Mesendoderm (in vitro differentiated cells): Measurements from ENCODE around the gene TSPAN18.

Experiments
- DNase-seq: peaks from one replicate; pipeline ENCODE4 v3.0.0; 2013
- H2AK5ac ChIP-seq: 2 replicates; pipeline ENCODE4 v1.6.1; 2013; ENCODE audit warnings: low read length, inconsistent platforms
- H2BK120ac ChIP-seq: 2 replicates; pipeline ENCODE4 v1.6.1; 2013; ENCODE audit warnings: low read depth, mild to moderate bottlenecking, low read length, moderate library complexity, mixed read lengths
- H2BK15ac ChIP-seq: replicated peaks from 2 replicates; pipeline ENCODE4 v1.6.1; 2013; ENCODE audit warnings: low read depth, mild to moderate bottlenecking, moderate library complexity
- H2BK5ac ChIP-seq: 2 replicates; pipeline ENCODE4 v1.6.1; 2013; ENCODE audit warnings: low read length, inconsistent platforms
- H3K18ac ChIP-seq: 2 replicates; pipeline ENCODE4 v1.6.1; 2013; ENCODE audit warnings: mild to moderate bottlenecking, low read length, mixed read lengths
- H3K23ac ChIP-seq: one replicate; pipeline ENCODE4 v1.6.1; 2013; ENCODE audit warnings: low read length
- H3K27ac ChIP-seq: 2 replicates; pipeline ENCODE4 v1.5.1; 2013; ENCODE audit warnings: low read depth, mild to moderate bottlenecking, inconsistent platforms, low read length, moderate library complexity
- H3K27me3 ChIP-seq: 2 replicates; pipeline ENCODE4 v1.6.1; 2013; ENCODE audit warnings: low read length, control low read depth, mild to moderate bottlenecking, inconsistent platforms; ENCODE audit not compliant: insufficient read depth, poor library complexity
- H3K36me3 ChIP-seq: 2 replicates; pipeline ENCODE4 v1.6.1; 2013; ENCODE audit warnings: low read length, inconsistent platforms; ENCODE audit not compliant: control insufficient read depth, insufficient read depth
- H3K4ac ChIP-seq: one replicate; pipeline ENCODE4 v1.6.1; 2013; ENCODE audit warnings: low read depth, mild to moderate bottlenecking, low read length, moderate library complexity
- H3K4me1 ChIP-seq: 2 replicates; pipeline ENCODE4 v1.6.1; 2013; ENCODE audit warnings: low read depth, low read length, inconsistent platforms; ENCODE audit not compliant: control insufficient read depth
- H3K4me2 ChIP-seq: 2 replicates; pipeline ENCODE4 v1.6.1; 2013; ENCODE audit warnings: low read length
- H3K4me3 ChIP-seq: 2 replicates; pipeline ENCODE4 v1.5.1; 2013; ENCODE audit warnings: mild to moderate bottlenecking, low read length
- H3K56ac ChIP-seq: one replicate; pipeline ENCODE4 v1.6.1; 2013; ENCODE audit warnings: low read length
- H3K79me1 ChIP-seq: 2 replicates; pipeline ENCODE4 v1.6.1; 2013; ENCODE audit warnings: low read length, inconsistent platforms
- H3K79me2 ChIP-seq: 2 replicates; pipeline ENCODE4 v1.6.1; 2013; ENCODE audit warnings: mild to moderate bottlenecking, low read length; ENCODE audit not compliant: control insufficient read depth, insufficient read depth
- H3K9ac ChIP-seq: 2 replicates; pipeline ENCODE4 v1.6.1; 2013; ENCODE audit warnings: low read length, inconsistent platforms
- H4K5ac ChIP-seq: one replicate; pipeline ENCODE4 v1.6.1; 2013; ENCODE audit warnings: low read length
- H4K8ac ChIP-seq: one replicate; pipeline ENCODE4 v1.6.1; 2013; ENCODE audit warnings: low read depth, mild to moderate bottlenecking, control low read depth, low read length, moderate library complexity
- WGBS: extraction: QIAGEN DNeasy Blood & Tissue Kit; methylation state at CpG from one replicate; pipeline ENCODE4 v1.1.7; 2013; ENCODE audit warnings: low lambda C conversion rate, missing lambda C conversion rate; ENCODE audit not compliant: insufficient coverage; ENCODE audit errors: extremely low coverage; 5-methylcytosine and 5-hydroxymethylcytosine counted together

Gene TSPAN18

GRCh38 chr11:44698252-44698912, 28.4 kb upstream of the TSPAN18 start:
- Histone ChIP-seq H2BK120ac (no peak overlapping the region), H3K27me3 (no peaks in the 10 kb centered on the region), H3K56ac (no peak overlapping the region), H3K4me2 (no peak overlapping the region), H2AK5ac (no peak overlapping the region), H3K79me1 (no peaks in the 10 kb centered on the region), H2BK15ac (no peak overlapping the region), H3K4ac (no peak overlapping the region), H4K5ac (no peak overlapping the region), H3K79me2 (no peaks in the 10 kb centered on the region), H3K18ac (no peak overlapping the region), H3K4me1 (no peaks in the 10 kb centered on the region), H3K36me3 (no peaks in the 10 kb centered on the region), H4K8ac (no peak overlapping the region), H3K9ac (no peak overlapping the region), H3K27ac (no peak overlapping the region), H3K23ac (no peak overlapping the region), H3K4me3 (no peak overlapping the region), H2BK5ac (no peak overlapping the region)
- DNase-seq, result no peak
- no CpG with 5 or more reads among the region's 13 CpGs for WGBS

DNA sequence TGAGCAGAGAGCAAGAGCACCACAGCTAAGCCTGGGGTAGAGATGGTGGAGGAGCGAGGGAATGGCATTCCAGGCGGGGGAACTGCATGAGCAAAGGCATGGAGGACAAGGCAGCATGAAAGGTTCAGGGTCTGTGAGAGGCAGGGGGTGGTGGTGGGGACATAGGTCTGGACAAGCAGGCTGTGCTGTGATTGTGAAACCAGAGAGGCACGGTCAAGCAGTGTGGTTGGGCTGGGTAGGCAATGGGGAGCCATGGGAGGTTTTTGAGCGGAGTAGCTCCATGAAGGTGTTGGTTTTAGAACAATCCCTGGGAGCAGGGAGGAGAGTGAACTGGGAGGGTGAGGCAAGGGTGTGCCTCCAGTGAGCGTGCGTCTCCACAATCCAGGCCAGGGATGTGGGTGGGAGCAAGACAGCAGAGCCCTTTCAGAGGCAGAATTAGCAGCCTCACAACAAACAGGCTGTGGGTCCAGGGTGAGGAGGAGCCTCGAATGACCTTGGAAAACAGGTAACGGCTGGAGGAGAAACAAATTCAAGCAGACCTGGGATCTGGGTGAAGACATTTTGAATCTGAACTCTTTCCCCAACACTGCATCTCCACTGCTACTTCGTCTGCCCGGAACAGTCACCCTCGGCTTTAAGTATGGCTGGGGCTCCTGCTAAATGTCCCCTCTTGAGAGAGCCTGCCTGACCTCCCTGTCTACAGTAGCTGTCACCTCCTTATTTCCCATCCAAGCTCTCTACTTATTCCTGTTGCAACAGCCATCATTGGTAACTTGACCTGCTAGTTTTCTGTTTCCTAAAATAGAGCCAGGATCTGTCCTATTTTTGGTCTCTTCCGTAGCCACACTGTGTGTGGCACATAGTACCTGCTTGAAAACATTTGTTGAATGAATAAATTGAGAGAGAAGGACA, 27.0 kb upstream of the TSPAN18 start:
- WGBS, result no CpG with 5 or more reads among the region's 12 CpGs
- H3K23ac ChIP-seq, result no peak overlapping the region
- no peaks in the 10 kb centered on the region for H3K36me3 ChIP-seq
- no peak overlapping the region for H3K4me2 ChIP-seq
- no peak for DNase-seq
- H3K27me3 ChIP-seq, result no peaks in the 10 kb centered on the region
- no peak overlapping the region for H2BK15ac ChIP-seq
- no peak overlapping the region for H3K18ac ChIP-seq
- no peak overlapping the region for H4K8ac ChIP-seq
- H3K4me3 ChIP-seq, result no peak overlapping the region
- no peaks in the 10 kb centered on the region for H3K4me1 ChIP-seq
- no peak overlapping the region for H3K56ac ChIP-seq
- H2BK120ac ChIP-seq, result no peak overlapping the region
- no peak overlapping the region for H3K27ac ChIP-seq
- H2BK5ac ChIP-seq, result no peak overlapping the region
- no peak overlapping the region for H4K5ac ChIP-seq
- no peak overlapping the region for H3K4ac ChIP-seq
- no peaks in the 10 kb centered on the region for H3K79me2 ChIP-seq
- no peaks in the 10 kb centered on the region for H3K79me1 ChIP-seq
- no peak overlapping the region for H3K9ac ChIP-seq
- no peak overlapping the region for H2AK5ac ChIP-seq

GRCh38 chr11:44701276-44701675, 25.5 kb upstream of the TSPAN18 start:
- Histone ChIP-seq H3K56ac (no peak overlapping the region), H2BK120ac (no peak overlapping the region), H3K23ac (no peak overlapping the region), H3K27ac (no peak overlapping the region), H3K9ac (no peak overlapping the region), H2BK5ac (no peak overlapping the region), H3K79me2 (no peaks in the 10 kb centered on the region), H3K4me2 (no peak overlapping the region), H3K18ac (no peak overlapping the region), H3K4me3 (no peak overlapping the region), H3K36me3 (no peaks in the 10 kb centered on the region), H3K4me1 (no peaks in the 10 kb centered on the region), H3K27me3 (no peaks in the 10 kb centered on the region), H4K8ac (no peak overlapping the region), H2AK5ac (no peak overlapping the region), H3K79me1 (no peaks in the 10 kb centered on the region), H3K4ac (no peak overlapping the region), H2BK15ac (no peak overlapping the region), H4K5ac (no peak overlapping the region)
- DNase-seq, result no peak
- WGBS, result no CpG with 5 or more reads among the region's 2 CpGs

- no peak overlapping the region for H2BK15ac ChIP-seq
- no peak overlapping the region for H3K9ac ChIP-seq
- H3K27ac ChIP-seq, result no peak overlapping the region
- WGBS, result no CpG with 5 or more reads among the region's 4 CpGs
- no peak overlapping the region for H4K5ac ChIP-seq
- no peaks in the 10 kb centered on the region for H3K27me3 ChIP-seq
- no peak overlapping the region for H2BK120ac ChIP-seq
- H2AK5ac ChIP-seq, result no peak overlapping the region
- H3K18ac ChIP-seq, result no peak overlapping the region
- H2BK5ac ChIP-seq, result no peak overlapping the region
- H3K56ac ChIP-seq, result no peak overlapping the region
- no peaks in the 10 kb centered on the region for H3K79me2 ChIP-seq
- H3K4ac ChIP-seq, result no peak overlapping the region
- no peak overlapping the region for H3K4me2 ChIP-seq
- no peaks in the 10 kb centered on the region for H3K36me3 ChIP-seq
- H3K79me1 ChIP-seq, result no peaks in the 10 kb centered on the region
- no peaks in the 10 kb centered on the region for H3K4me1 ChIP-seq
- peak; percentile 59 for DNase-seq
- H3K4me3 ChIP-seq, result no peak overlapping the region
- H4K8ac ChIP-seq, result no peak overlapping the region
- H3K23ac ChIP-seq, result no peak overlapping the region
Observed at GRCh38 chr11:44702889-44703288, 23.9 kb upstream of the TSPAN18 start.

DNA sequence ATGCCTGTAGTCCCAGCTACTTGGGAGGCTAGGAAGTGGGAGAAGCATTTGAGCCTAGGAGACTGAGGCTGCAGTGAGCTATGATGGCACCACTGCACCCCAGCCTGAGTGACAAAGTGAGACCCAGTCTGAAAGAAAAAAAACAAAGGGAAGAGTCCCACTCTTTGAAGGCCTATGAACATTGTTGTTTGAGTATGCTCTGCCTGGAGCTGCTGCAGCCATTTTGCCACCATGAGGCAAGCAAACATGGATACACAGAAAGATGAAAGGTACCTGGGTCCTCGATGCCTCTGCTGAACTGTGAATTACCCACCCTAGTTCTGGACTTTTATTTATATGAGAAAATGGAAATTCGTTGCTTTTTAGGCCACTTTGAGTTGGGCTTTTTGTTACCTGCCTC, 19.7 kb upstream of the TSPAN18 start:
- WGBS, result no CpG with 5 or more reads among the region's 2 CpGs
- Histone ChIP-seq H3K4ac (no peak overlapping the region), H3K79me2 (no peaks in the 10 kb centered on the region), H3K27me3 (no peaks in the 10 kb centered on the region), H4K8ac (no peak overlapping the region), H3K9ac (no peak overlapping the region), H2AK5ac (no peak overlapping the region), H3K18ac (no peak overlapping the region), H2BK5ac (no peak overlapping the region), H3K79me1 (no peaks in the 10 kb centered on the region), H3K4me3 (no peak overlapping the region), H3K27ac (no peak overlapping the region), H3K36me3 (no peaks in the 10 kb centered on the region), H3K4me1 (no peaks in the 10 kb centered on the region), H4K5ac (no peak overlapping the region), H3K4me2 (no peak overlapping the region), H2BK15ac (no peak overlapping the region), H3K56ac (no peak overlapping the region), H2BK120ac (no peak overlapping the region), H3K23ac (no peak overlapping the region)
- DNase-seq, result no peak
